ENCODE measurements around the gene APC2.

GRCh38 chr19:1424192-1424955 is 25.5 kb upstream of the APC2 start:
- no peak for TF ChIP-seq CTCF (IDR thresholded peaks at IDR 0.05)
- no peak for TF ChIP-seq EZH2phosphoT487 (IDR thresholded peaks at IDR 0.05)
